Astrocyte of the cerebellum (primary cell): ENCODE data around the gene TGM2.

Experiments
- DNase-seq: peaks from one replicate; pipeline ENCODE4 v3.0.0-alpha.2; 2011; ENCODE audit warnings: low read depth
- H3K4me3 ChIP-seq: 2 replicates; pipeline ENCODE4 v1.5.1; 2011; ENCODE audit warnings: mild to moderate bottlenecking, low read depth, low read length, moderate library complexity
- in situ Hi-C: cut with HindIII; loops from 2 replicates; pipeline ENCODE4 v1.10.0; 2017; ENCODE audit warnings: low sequenced_read_pairs
- TF ChIP-seq, protein P1 (sequence below): IDR thresholded peaks from 2 replicates; pipeline ENCODE4 v1.5.1; 2012; ENCODE audit warnings: low read length, low read depth, moderate library complexity, mild to moderate bottlenecking; ENCODE audit errors: missing control alignments

TGM2 gene

DNA sequence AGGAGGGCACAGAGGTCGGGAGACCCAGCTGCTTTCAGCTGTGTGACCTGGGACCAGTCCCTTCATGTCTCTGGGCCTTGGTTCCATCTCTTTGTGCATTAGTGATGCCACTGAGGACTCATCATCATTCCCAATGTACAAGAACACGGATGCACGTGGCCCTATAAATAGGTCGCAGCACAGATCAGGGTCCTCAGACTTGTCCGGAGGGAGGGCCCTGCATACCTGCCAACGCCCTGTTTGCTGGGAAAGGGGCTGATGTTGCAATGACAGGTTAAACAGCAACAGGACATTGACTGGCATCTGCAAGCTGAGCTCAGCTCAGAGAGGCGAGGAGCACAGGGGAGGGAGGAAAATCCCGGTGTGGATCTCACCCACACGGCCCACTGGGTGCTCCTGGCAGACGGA is 21.8 kb downstream of the TGM2 start:
- TF ChIP-seq, protein P1, sequence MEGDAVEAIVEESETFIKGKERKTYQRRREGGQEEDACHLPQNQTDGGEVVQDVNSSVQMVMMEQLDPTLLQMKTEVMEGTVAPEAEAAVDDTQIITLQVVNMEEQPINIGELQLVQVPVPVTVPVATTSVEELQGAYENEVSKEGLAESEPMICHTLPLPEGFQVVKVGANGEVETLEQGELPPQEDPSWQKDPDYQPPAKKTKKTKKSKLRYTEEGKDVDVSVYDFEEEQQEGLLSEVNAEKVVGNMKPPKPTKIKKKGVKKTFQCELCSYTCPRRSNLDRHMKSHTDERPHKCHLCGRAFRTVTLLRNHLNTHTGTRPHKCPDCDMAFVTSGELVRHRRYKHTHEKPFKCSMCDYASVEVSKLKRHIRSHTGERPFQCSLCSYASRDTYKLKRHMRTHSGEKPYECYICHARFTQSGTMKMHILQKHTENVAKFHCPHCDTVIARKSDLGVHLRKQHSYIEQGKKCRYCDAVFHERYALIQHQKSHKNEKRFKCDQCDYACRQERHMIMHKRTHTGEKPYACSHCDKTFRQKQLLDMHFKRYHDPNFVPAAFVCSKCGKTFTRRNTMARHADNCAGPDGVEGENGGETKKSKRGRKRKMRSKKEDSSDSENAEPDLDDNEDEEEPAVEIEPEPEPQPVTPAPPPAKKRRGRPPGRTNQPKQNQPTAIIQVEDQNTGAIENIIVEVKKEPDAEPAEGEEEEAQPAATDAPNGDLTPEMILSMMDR, result no peak
- DNase-seq, result no peak
- in situ Hi-C loops, result no loop called here
- H3K4me3 ChIP-seq, result no peak overlapping the region

DNA sequence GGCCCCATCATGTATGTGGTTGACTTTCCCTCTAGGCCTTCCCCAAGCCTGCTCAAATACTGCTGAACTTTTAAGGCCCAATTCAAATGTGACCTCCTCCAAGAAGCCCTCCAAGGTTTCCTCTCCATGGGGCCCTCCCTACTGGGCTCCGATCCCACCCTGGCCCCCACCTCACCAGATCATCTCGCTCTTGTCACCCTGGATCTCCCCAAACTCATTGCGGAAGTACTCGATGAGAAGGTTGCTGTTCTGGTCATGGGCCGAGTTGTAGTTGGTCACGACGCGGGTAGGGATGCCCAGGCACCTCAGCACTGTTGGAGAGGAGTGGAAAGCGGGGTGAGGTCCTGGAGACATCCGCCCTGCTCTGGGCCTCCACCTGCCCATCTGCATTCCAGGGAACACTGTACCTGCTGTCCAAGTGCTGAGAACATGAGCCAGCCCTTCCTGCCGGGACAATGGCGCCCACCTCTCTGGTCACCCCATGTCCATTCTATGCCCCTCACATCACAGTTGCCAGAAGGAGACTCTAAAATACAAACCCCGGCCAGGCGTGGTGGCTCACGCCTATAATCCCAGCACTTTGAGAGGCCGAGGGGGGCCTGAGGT is 23.1 kb downstream of the TGM2 start:
- no peak for DNase-seq
- TF ChIP-seq, protein P1, result no peak
- in situ Hi-C loops, result no loop called here
- no peak overlapping the region for H3K4me3 ChIP-seq

DNA sequence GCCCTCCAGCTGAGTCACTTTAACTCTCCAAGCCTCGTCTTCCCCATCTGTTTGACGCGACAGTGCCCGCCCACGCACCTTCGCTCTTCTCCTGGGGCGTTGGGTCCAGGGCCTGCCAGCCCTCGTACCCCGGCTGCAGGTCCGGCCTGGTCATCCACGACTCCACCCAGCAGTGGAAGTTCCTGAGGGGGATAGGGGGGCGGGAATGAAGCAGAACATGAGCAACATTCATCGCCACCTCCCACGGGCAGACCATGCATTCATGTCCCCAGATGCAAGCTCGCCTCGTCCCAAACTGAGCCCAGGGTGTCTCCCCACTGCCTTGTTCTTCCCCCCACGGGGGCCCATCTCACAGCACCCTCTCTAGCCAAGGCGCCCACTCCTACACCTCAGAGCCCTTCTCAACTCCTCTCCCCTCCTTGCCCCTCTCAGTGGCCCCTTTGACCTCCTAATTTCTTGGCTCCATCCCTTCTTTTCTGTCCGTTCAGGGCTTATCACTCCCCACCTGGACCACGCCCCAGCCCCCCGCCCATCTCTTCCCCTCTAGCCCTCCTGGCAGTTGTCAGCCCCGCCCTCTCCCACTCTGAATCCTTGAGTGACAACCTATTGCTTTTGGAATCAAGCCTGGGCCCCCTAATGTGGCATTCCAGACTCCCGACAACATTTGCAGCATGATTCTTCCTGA is 23.7 kb downstream of the TGM2 start:
- DNase-seq, result no peak
- H3K4me3 ChIP-seq, result no peak overlapping the region
- in situ Hi-C loops, result no loop called here
- TF ChIP-seq, protein P1, result no peak

DNA sequence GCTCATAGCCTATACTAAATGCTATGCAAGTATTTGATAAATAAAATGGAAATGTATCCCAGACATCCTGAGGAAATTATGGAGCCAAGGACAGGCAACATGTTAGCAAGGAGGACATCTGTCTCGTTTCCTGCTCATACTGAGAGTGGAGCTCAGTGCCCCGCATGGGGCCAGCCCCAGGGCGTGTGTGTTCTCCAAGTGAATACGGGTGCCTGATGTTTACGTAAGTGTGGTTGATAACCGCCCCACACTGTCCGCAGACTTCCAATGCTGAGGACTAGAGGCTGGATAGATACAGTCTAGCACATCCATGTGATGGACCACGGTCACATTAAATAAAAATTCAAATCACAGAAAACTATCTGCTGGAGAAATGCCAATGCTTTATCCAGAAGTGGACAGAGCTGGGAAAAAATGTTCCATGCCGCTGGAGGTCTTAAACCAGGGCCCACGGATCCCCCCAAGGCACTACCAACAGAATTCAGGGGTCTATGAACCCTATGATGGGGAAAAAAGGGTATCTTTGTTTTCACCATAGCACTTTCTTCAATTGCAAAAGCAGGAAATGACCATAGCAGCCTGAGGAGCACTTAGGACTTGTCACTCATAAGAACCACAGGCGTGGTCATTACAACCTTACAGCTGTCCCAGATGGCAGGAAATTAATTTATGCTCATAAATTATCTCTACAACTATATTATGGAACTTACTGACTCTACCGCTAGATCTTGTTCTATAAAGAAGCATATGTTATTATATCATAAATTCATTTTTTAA is 24.9 kb downstream of the TGM2 start:
- in situ Hi-C loops, result no loop called here
- TF ChIP-seq, protein P1, result no peak
- no peak overlapping the region for H3K4me3 ChIP-seq
- DNase-seq, result no peak

DNA sequence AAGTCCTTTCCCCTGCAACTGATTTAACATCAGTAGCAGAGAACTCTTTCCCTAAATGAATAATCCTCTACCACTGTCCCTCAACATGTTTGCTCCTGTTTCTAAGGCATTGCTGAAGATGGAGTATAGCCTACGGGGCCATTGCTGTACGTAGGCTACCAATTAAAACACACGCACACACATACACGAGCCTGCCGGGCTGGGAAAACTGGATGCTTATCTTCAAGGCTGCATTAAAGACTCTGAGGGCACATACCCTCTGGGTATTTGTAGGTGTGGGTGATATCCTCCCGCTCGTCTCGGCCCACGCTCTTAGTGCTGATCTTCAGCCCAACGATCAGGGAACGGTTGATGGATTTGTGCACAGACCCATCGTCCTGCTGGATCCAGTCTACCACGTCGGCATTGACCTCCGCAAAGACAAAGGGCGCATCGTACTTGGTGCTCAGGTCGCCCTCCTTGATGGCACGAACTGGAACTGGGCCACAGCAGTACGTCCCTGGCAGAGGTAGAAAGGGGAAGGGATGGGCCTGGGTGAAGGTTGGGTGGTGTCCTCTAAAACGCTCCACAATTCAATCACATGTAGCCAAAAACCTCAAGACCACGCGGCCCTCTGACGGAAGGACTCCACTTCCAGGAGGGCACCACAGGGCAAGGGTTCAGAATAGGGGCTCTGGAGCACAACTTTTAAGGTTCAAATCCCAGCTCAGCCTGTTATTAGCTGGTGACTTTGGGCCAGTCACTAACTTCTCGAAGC is 25.7 kb downstream of the TGM2 start:
- in situ Hi-C loops, result no loop called here
- DNase-seq, result no peak
- no peak overlapping the region for H3K4me3 ChIP-seq
- TF ChIP-seq, protein P1, result no peak

DNA sequence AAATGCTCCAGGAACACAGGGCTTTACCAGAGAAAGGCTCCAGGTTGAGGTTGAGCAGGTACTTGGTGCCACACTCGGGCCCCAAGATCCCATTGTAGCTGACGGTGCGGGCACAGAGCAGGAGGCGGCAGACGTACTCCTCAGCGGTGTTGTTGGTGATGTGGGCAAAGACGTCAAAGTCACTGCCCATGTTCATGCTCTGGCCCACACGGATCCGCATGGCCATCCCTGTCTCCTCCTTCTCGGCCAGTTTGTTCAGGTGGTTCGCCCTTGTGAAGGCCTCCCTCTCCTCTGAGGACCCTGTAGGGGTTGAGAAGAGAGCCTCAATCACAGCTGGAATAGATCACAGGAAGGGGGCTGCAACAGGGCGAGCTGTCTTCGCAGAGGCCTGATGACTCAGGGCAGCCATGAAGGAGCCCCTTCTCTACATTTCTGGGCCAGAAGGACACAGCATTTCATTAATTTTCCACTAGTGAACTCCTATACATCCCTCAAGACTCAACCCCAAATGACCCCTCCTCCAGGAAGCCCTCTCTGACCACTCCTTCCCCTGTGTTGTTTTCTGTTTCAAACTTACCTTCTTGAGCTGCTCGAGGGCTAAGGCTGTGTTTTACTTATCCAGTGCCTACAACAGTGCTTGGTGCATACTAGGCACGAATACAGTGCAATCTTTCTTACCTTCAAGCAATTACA is 26.8 kb downstream of the TGM2 start:
- in situ Hi-C loops, result no loop called here
- DNase-seq, result no peak
- no peak overlapping the region for H3K4me3 ChIP-seq
- TF ChIP-seq, protein P1, result no peak
